Gastrocnemius medialis (tissue), 4 donors: ENCODE results near the gene SLC27A3. TPM values are rescaled to one million over a fixed set of nuclear protein-coding genes. Genes with fewer than 3 reads are reported as not detected.
A peak's percentile ranks its signal among the peaks of the same experiment; 100 is the strongest.

Experiments used
- ATAC-seq, 2 donors: fragments of 150-250 bp; one replicate each; pipeline ENCODE4 v1.9.1; 2016
- DNase-seq, 2 donors: peaks; one replicate each; pipeline ENCODE4 v3.0.0-alpha.2; 2019
- H3K27ac ChIP-seq, 4 donors: fragments of 200-600 bp; sonication (generic); 1 replicate in 1 of 4; 2 replicates in 3 of 4; pipeline ENCODE4 v1.5.1; 2016 to 2018; ENCODE audit warnings: mild to moderate bottlenecking in 2 of 4, moderate library complexity in 1 of 4
- H3K27me3 ChIP-seq, 3 donors: fragments of 200-600 bp; sonication (generic) in 2 of 3; 1 replicate in 1 of 3; 2 replicates in 2 of 3; pipeline versions ENCODE4 v1.5.1 to v1.6.0; 2016 to 2019; ENCODE audit warnings: mild to moderate bottlenecking in 1 of 3, moderate library complexity in 1 of 3
- H3K36me3 ChIP-seq, 2 donors: fragments of 200-600 bp; sonication (generic) in 1 of 2; one replicate each; pipeline ENCODE4 v1.5.1; 2017 to 2018
- H3K4me1 ChIP-seq, 2 donors: fragments of 200-600 bp; sonication (generic) in 1 of 2; one replicate each; pipeline ENCODE4 v1.5.1; 2016 to 2017; ENCODE audit warnings: mild to moderate bottlenecking in 2 of 2
- H3K4me3 ChIP-seq, 4 donors: fragments of 200-600 bp; sonication (generic) in 3 of 4; 1 replicate in 1 of 4; 2 replicates in 3 of 4; pipeline ENCODE4 v1.5.1; 2016 to 2019; ENCODE audit warnings: mild to moderate bottlenecking in 2 of 4
- H3K9me3 ChIP-seq, 3 donors: fragments of 200-600 bp; sonication (generic) in 2 of 3; 1 replicate in 1 of 3; 2 replicates in 2 of 3; pipeline ENCODE4 v1.5.1; 2016 to 2019
- CTCF ChIP-seq, 5 experiments: fragments of 450-650 bp in 3 of 5; fragments of 200-600 bp in 2 of 5; sonication (generic) in 2 of 5; IDR thresholded peaks in 4 of 5; conservative IDR thresholded peaks in 1 of 5; 1 replicate in 4 of 5; 2 replicates in 1 of 5; pipeline ENCODE4 v1.5.1; 2016 to 2019; ENCODE audit warnings: antibody characterized with exemption in 5 of 5, mild to moderate bottlenecking in 3 of 5, moderate library complexity in 3 of 5
- POLR2A ChIP-seq, 2 donors: fragments of 450-650 bp; IDR thresholded peaks; one replicate each; pipeline ENCODE4 v1.6.1; 2017; ENCODE audit warnings: antibody characterized with exemption in 2 of 2, mild to moderate bottlenecking in 2 of 2, moderate library complexity in 2 of 2
- in situ Hi-C, 4 donors: fragments of 200-750 bp; cut with MboI; loops; one replicate each; pipeline versions ENCODE4 v1.15.0 to v1.8.0; 2017; ENCODE audit warnings: low sequenced_read_pairs in 4 of 4
- intact Hi-C: fragments of 100-400 bp; cut with DNase I; formaldehyde crosslinking; loops from one replicate; pipeline ENCODE4 v1.15.1; 2023; ENCODE audit warnings: low total_unique reads
- total RNA-seq, 4 donors: library from RNA; depleted of rRNA; stranded (reverse); fragments of >200 nt; gene quantifications; one replicate each; pipeline versions ENCODE4 v1.1.0 to v1.2.3, GENCODE V29; 2016

SLC27A3 gene
- total RNA-seq, 4 donors from 2014 or later: 2.3 to 7.9 (median 3.7) TPM

GRCh38 chr1:153789478-153790034 lies 14.3 kb downstream of the SLC27A3 start:
- Histone ChIP-seq H3K27ac (peak overlapping the region; percentile 67 to 88 (median 78)), H3K27me3 (no peaks in the 10 kb centered on the region), H3K36me3 (no peaks in the 10 kb centered on the region), H3K4me1 (peaks cover 11 to 18% of the 10 kb centered on the region in 2 donors), H3K9me3 (no peaks in the 10 kb centered on the region), H3K4me3 (peak overlapping the region; percentile 36 to 45 (median 41))
- in situ Hi-C loops (loop anchor here in 2 of 4 donors (5.0 to 10.0 kb wide), 3 partner anchors 155 to 198 kb away; partner anchors contain the start of genes RAB13 (in 2 of the 2) and DENND4B (in 1 of the 2)), intact Hi-C loops (no loop called here)
- TF ChIP-seq CTCF (IDR thresholded peaks at IDR 0.05 in 4 of 5, conservative IDR thresholded peaks at IDR 0.05 in 1 of 5): no peak
- no peak for TF ChIP-seq POLR2A (IDR thresholded peaks at IDR 0.05)
- DNase-seq (peak in 1 of 2 donors; percentile 13), ATAC-seq (peak; percentile 23 to 24)

GRCh38 chr1:153790313-153790965 lies 15.2 kb downstream of the SLC27A3 start:
- in situ Hi-C loops: loop anchor here in 2 of 4 donors (10.0 kb wide), 2 partner anchors 154 to 194 kb away; partner anchors contain the start of genes DENND4B (in 1 of the 2) and RAB13 (in 1 of the 2)

GRCh38 chr1:153790966-153791647 lies 15.9 kb downstream of the SLC27A3 start:
- no peaks in the 10 kb centered on the region for H3K9me3 ChIP-seq
- peak overlapping the region; percentile 67 to 88 (median 78) for H3K27ac ChIP-seq
- H3K36me3 ChIP-seq: no peaks in the 10 kb centered on the region
- intact Hi-C loops (no loop called here), in situ Hi-C loops (loop anchor here in 2 of 4 donors (10.0 kb wide), 2 partner anchors 154 to 194 kb away; partner anchors contain the start of genes DENND4B (in 1 of the 2) and RAB13 (in 1 of the 2))
- peak overlapping the region; percentile 36 to 45 (median 41) for H3K4me3 ChIP-seq
- H3K27me3 ChIP-seq: no peaks in the 10 kb centered on the region
- ATAC-seq (peak in 1 of 2 donors; percentile 29), DNase-seq (peak in 1 of 2 donors; percentile 28)
- TF ChIP-seq POLR2A (IDR thresholded peaks at IDR 0.05) (no peak), CTCF (IDR thresholded peaks at IDR 0.05 in 4 of 5, conservative IDR thresholded peaks at IDR 0.05 in 1 of 5) (no peak)
- peaks cover 11 to 18% of the 10 kb centered on the region in 2 donors for H3K4me1 ChIP-seq

More at GRCh38 chr1:153790313-153790965, 15.2 kb downstream of the SLC27A3 start:
- peak in 1 of 2 donors; percentile 7 for TF ChIP-seq POLR2A (IDR thresholded peaks at IDR 0.05)
- TF ChIP-seq CTCF (IDR thresholded peaks at IDR 0.05 in 4 of 5, conservative IDR thresholded peaks at IDR 0.05 in 1 of 5): no peak
- peaks cover 11 to 18% of the 10 kb centered on the region in 2 donors for H3K4me1 ChIP-seq
- no peaks in the 10 kb centered on the region for H3K9me3 ChIP-seq
- peak overlapping the region; percentile 67 to 88 (median 78) for H3K27ac ChIP-seq
- no peaks in the 10 kb centered on the region for H3K27me3 ChIP-seq
- ATAC-seq (peak; percentile 81 to 85), DNase-seq (peak; percentile 51 to 68)
- intact Hi-C loops: no loop called here
- no peaks in the 10 kb centered on the region for H3K36me3 ChIP-seq
- peak overlapping the region; percentile 36 to 45 (median 41) for H3K4me3 ChIP-seq

GRCh38 chr1:153791648-153792253 lies 16.5 kb downstream of the SLC27A3 start:
- H3K27ac ChIP-seq: peak overlapping the region in 2 of 4 donors; percentile 76 to 79
- H3K4me1 ChIP-seq: peaks cover 11 to 18% of the 10 kb centered on the region in 2 donors
- H3K27me3 ChIP-seq: no peaks in the 10 kb centered on the region
- in situ Hi-C loops (loop anchor here in 2 of 4 donors (10.0 kb wide), 2 partner anchors 153 to 193 kb away; partner anchors contain the start of genes DENND4B (in 1 of the 2) and RAB13 (in 1 of the 2)), intact Hi-C loops (no loop called here)
- ATAC-seq: no peak
- DNase-seq: peak in 1 of 2 donors; percentile 16
- H3K9me3 ChIP-seq: no peaks in the 10 kb centered on the region
- TF ChIP-seq CTCF (IDR thresholded peaks at IDR 0.05 in 4 of 5, conservative IDR thresholded peaks at IDR 0.05 in 1 of 5): no peak
- no peak overlapping the region for H3K4me3 ChIP-seq
- no peaks in the 10 kb centered on the region for H3K36me3 ChIP-seq
